Left ventricle myocardium inferior (tissue), 1 donor: ENCODE data around the gene KIFC3. TPM values are rescaled to one million over a fixed set of nuclear protein-coding genes. Genes with fewer than 3 reads are reported as not detected.
"Not testable (repeated sequence)": the region's sequence is repeated elsewhere in the genome, so short reads cannot be mapped to it uniquely, and the experiment has no call there.

Experiments
- DNase-seq: peaks from one replicate; pipeline ENCODE4 v3.0.0-alpha.2; 2020
- H3K27ac ChIP-seq: fragments of 200-600 bp; replicated peaks from 2 replicates; pipeline ENCODE4 v1.8.0; 2021
- H3K27me3 ChIP-seq: fragments of 200-600 bp; 2 replicates; pipeline ENCODE4 v1.8.0; 2021; ENCODE audit warnings: low read depth
- H3K36me3 ChIP-seq: fragments of 200-600 bp; 2 replicates; pipeline ENCODE4 v1.8.0; 2021
- H3K4me1 ChIP-seq: fragments of 200-600 bp; 2 replicates; pipeline ENCODE4 v1.8.0; 2021
- H3K4me3 ChIP-seq: fragments of 200-600 bp; 2 replicates; pipeline ENCODE4 v1.8.0; 2021; ENCODE audit warnings: mild to moderate bottlenecking, moderate library complexity
- H3K9me3 ChIP-seq: fragments of 200-600 bp; replicated peaks from 2 replicates; pipeline ENCODE4 v1.8.0; 2021
- intact Hi-C: fragments of 100-400 bp; cut with micrococcal nuclease; formaldehyde crosslinking; loops from one replicate; pipeline ENCODE4 v1.11.0; 2022
- long read RNA-seq: library from polyadenylated mRNA; unstranded; transcript quantifications from one replicate; pipeline ENCODE4 v2.0.0, GENCODE V29; 2021
- total RNA-seq: library from RNA; stranded (reverse); fragmentation: NEBNext Ultra II Directional; extraction: Animal tissue kit (Norgen Biotek cat#: 25700); gene quantifications from one replicate; pipeline ENCODE4 v1.2.1, GENCODE V29; 2021
- TF ChIP-seq, protein P1 (sequence below): fragments of 200-600 bp; IDR thresholded peaks from 2 replicates; pipeline ENCODE4 v1.8.0; 2021; ENCODE audit warnings: antibody characterized with exemption, mild to moderate bottlenecking, borderline replicate concordance
- donor health status: DM: no; HTN: yes; CAD: no; lungs with severe emphysema.

KIFC3 gene, protein sequence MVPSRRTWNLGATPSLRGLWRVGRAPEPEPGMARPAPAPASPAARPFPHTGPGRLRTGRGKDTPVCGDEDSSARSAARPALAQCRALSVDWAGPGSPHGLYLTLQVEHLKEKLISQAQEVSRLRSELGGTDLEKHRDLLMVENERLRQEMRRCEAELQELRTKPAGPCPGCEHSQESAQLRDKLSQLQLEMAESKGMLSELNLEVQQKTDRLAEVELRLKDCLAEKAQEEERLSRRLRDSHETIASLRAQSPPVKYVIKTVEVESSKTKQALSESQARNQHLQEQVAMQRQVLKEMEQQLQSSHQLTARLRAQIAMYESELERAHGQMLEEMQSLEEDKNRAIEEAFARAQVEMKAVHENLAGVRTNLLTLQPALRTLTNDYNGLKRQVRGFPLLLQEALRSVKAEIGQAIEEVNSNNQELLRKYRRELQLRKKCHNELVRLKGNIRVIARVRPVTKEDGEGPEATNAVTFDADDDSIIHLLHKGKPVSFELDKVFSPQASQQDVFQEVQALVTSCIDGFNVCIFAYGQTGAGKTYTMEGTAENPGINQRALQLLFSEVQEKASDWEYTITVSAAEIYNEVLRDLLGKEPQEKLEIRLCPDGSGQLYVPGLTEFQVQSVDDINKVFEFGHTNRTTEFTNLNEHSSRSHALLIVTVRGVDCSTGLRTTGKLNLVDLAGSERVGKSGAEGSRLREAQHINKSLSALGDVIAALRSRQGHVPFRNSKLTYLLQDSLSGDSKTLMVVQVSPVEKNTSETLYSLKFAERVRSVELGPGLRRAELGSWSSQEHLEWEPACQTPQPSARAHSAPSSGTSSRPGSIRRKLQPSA
- total RNA-seq, result 63.5 TPM
- long read RNA-seq, transcript KIFC3-201 (19 exons, 3,427 nt), result minor isoform, 12 of 447 reads
- long read RNA-seq, transcript KIFC3-203 (20 exons, 3,379 nt), result major isoform, 262 of 447 reads
- long read RNA-seq, partial matches to known transcripts, result 80 of 447 reads
- long read RNA-seq, other reads (novel, unspliced or antisense), result 92 of 447 reads

DNA sequence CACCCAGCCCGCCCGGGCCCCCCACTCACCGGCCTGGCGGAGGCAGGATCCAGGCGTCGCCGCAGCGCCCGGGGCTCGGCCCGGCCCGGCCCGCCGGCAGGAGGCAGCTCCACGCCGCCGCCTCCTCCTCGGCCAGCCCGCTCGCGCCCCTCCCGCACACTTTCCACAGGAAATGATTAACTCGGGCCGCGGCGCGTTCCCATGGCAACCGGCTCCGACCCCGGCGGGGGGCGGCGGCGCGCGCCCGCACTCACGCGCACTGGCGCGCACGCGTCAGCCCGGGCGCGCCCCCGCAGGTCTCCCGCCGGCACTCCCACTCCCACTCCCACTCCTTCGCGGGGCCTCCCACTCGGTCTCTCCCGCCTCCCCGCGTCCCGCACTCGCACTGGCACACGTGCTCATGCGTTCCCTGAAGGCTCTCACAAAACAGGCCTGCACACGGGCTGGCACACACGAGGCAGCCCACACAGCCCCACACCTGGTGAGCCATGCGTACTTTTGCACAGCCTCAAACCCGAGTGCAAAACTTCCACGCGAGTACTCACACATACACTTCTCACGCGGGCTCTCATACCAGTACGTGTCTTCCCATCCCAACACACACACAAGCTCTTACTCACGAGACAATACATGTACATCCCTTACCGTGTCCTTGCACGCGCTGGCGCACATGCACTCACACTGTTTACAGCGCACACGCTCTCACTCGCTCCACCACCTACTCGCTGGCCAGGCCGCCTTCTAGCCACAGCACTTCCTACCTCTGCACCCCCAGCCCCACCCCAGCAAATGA lies at the start of gene KIFC3:
KIFC3 (minus strand) TSS at position 151 of the 793 bp plus-strand sequence. CDS start 4,248 bp downstream, outside the sequence.
- Histone ChIP-seq H3K4me3 (peak within 1 kb of the TSS; percentile 79), H3K4me1 (peaks cover 84% of the 10 kb centered on the region), H3K27ac (peak within 1 kb of the TSS; percentile 96), H3K27me3 (no peaks in the 10 kb centered on the region), H3K36me3 (peaks cover 3% of the 10 kb centered on the region), H3K9me3 (no peaks in the 10 kb centered on the region)
- TF ChIP-seq, protein P1, sequence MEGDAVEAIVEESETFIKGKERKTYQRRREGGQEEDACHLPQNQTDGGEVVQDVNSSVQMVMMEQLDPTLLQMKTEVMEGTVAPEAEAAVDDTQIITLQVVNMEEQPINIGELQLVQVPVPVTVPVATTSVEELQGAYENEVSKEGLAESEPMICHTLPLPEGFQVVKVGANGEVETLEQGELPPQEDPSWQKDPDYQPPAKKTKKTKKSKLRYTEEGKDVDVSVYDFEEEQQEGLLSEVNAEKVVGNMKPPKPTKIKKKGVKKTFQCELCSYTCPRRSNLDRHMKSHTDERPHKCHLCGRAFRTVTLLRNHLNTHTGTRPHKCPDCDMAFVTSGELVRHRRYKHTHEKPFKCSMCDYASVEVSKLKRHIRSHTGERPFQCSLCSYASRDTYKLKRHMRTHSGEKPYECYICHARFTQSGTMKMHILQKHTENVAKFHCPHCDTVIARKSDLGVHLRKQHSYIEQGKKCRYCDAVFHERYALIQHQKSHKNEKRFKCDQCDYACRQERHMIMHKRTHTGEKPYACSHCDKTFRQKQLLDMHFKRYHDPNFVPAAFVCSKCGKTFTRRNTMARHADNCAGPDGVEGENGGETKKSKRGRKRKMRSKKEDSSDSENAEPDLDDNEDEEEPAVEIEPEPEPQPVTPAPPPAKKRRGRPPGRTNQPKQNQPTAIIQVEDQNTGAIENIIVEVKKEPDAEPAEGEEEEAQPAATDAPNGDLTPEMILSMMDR, result peak; percentile 52
- peak; percentile 88 for DNase-seq
- intact Hi-C loops, result no loop called here

DNA sequence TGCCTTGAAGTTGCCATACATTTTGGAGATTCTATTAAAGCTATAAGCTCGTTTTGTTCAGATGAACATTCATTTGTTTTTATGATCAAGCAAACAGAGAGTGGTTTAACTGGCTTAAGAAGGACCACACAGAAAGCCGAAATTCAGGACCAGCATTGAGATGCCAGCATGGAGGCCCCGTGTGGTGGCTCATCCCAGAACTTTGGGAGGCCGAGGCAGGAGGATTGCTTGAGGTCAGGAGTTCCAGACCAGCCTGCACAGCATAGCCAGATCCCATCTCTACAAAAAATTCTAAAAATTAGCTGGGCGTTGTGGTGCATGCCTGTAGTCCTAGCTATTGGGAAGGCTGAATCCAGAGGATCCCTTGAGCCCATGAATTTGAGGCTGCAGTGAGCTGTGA lies 45.9 kb upstream of the KIFC3 start:
- intact Hi-C loops, result no loop called here
- H3K9me3 ChIP-seq, result no peaks in the 10 kb centered on the region
- H3K36me3 ChIP-seq, result no peaks in the 10 kb centered on the region
- H3K4me3 ChIP-seq, result no peak overlapping the region
- H3K27me3 ChIP-seq, result no peaks in the 10 kb centered on the region
- no peaks in the 10 kb centered on the region for H3K4me1 ChIP-seq
- TF ChIP-seq, protein P1, result no peak
- no peak for DNase-seq
- no peak overlapping the region for H3K27ac ChIP-seq

DNA sequence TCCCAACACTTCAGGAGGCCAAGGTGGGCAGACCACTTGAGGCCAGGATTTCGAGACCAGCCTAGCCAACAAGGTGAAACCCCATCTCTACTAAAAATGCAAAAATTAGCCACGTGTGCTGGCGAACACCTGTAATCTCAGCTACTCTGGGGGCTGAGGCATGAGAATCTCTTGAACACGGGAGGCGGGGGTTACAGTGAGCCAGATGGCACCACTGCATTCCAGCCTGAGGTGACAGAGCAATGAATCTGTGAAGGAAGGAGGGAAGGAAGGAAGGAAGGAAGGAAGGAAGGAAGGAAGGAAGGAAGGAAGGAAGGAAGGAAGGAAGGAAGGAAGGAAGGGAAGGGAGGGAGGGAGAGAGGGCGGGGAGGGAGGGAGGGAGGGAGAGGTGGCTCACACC lies 44.6 kb upstream of the KIFC3 start:
- H3K4me3 ChIP-seq, H3K4me1 ChIP-seq, H3K27ac ChIP-seq, DNase-seq, intact Hi-C loops, H3K9me3 ChIP-seq, H3K36me3 ChIP-seq, H3K27me3 ChIP-seq: not testable (repeated sequence)

DNA sequence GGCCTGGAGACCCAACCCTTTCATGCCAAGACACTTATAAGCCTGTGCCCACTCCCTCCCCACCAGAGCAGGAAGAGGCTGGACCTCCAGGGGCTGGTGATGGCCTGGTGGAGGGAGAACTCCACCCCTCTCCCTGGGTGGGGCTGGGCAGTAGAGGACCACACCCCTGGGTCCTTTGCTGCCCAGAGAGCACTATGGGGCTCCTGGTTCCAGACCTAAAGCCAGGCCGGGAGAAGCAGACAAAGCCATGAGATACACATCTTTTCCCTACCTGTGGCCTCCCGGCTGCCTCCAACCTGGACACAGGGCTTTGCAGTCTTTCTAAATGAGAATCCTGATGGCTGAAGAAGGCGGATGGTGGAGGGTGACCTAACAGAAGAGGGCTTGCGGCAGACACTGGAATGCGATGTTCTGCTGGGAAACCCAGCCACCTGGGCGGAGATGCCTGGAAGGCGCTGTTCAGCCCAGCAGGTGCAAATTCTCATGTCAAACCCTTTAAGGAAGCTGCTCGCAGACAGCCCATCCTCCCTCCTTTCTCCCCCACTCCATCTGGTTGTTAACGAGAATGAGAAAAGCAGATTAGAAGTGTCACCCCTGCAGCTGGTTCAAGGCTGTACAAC lies 43.9 kb upstream of the KIFC3 start:
- H3K4me1 ChIP-seq, result no peaks in the 10 kb centered on the region
- H3K9me3 ChIP-seq, result no peaks in the 10 kb centered on the region
- H3K27me3 ChIP-seq, result no peaks in the 10 kb centered on the region
- H3K27ac ChIP-seq, result no peak overlapping the region
- TF ChIP-seq, protein P1, result no peak
- no peaks in the 10 kb centered on the region for H3K36me3 ChIP-seq
- no peak overlapping the region for H3K4me3 ChIP-seq
- intact Hi-C loops, result no loop called here
- DNase-seq, result no peak

DNA sequence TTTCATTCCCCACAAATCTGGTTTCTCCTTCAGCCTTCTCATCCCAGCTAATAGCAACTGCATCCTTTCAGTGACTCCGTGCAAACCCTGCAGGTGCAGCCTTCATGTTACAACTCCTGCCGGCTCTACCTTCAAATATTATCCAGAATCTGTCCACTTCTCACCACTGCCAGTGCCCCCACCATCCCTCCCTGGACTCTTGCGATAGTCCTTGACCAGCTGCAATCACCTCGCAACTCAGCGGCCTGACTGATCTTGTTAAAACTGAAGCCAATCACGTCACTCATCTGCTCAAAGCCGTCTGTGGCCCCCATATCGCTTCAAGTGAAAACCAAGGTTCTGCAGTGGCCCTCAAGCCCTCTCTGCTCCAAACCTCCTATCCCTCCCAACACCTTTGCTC lies 42.8 kb upstream of the KIFC3 start:
- H3K36me3 ChIP-seq, result no peaks in the 10 kb centered on the region
- no peak overlapping the region for H3K4me3 ChIP-seq
- no peak overlapping the region for H3K27ac ChIP-seq
- no peaks in the 10 kb centered on the region for H3K27me3 ChIP-seq
- DNase-seq, result no peak
- TF ChIP-seq, protein P1, result no peak
- H3K9me3 ChIP-seq, result no peaks in the 10 kb centered on the region
- intact Hi-C loops, result no loop called here
- no peaks in the 10 kb centered on the region for H3K4me1 ChIP-seq
